ENCODE measurements around the gene RPL13. TPM values are rescaled to one million over a fixed set of nuclear protein-coding genes. Genes with fewer than 3 reads are reported as not detected.
A peak's percentile ranks its signal among the peaks of the same experiment; 100 is the strongest.

The RPL13 gene
- total and polyA plus RNA-seq, 2 of the 8 experiments (the other 6 are each of a cell fraction or from before 2014, with no cell fraction given) = 2,162 to 7,384 TPM

- Histone ChIP-seq H3K36me3 (ENCODE audit: control insufficient read depth in 2 of 4, insufficient read depth in 4 of 4, low read length in 3 of 4) (no peaks in the 10 kb centered on the region), H2BK20ac (ENCODE audit: low read length) (no peak overlapping the region), H2BK120ac (replicated peaks; ENCODE audit: low read depth, low read length) (no peak overlapping the region), H3K4me1 (replicated peaks in 1 of 4; ENCODE audit: control insufficient read depth in 3 of 4, insufficient read depth in 4 of 4, low read length in 3 of 4) (peaks cover 0 to 13% (median 7%) of the 10 kb centered on the region in 4 experiments; a peak in 5 of 7 replicates), H2AFZ (ENCODE audit: low read length) (no peak overlapping the region), H3K18ac (ENCODE audit: extremely low read depth, low read length) (no peak overlapping the region), H3K56ac (replicated peaks; ENCODE audit: insufficient read length, low read depth, low read length) (no peak overlapping the region), H2BK12ac (ENCODE audit: low read depth, low read length) (peak overlapping the region; percentile 35; the same call in 1 of the 2 replicates), H2AK5ac (ENCODE audit: low read depth, low read length) (no peak overlapping the region), H3K4me3 (ENCODE audit: extremely low read depth in 1 of 4, insufficient read depth in 2 of 4, low read depth in 3 of 4, low read length in 4 of 4) (no peak overlapping the region), H3K23me2 (ENCODE audit: low read depth, low read length) (peaks cover 6% of the 10 kb centered on the region; the same call in 1 of the 2 replicates), H4K8ac (ENCODE audit: extremely low read depth, insufficient read depth, low read length) (no peak overlapping the region; the same call in 1 of the 2 replicates), H3K23ac (ENCODE audit: insufficient read length) (no peak overlapping the region), H3K27ac (ENCODE audit: low read depth, low read length) (no peak overlapping the region), H3K79me2 (ENCODE audit: control insufficient read depth in 1 of 2, insufficient read depth in 2 of 2, low read length in 2 of 2) (no peaks in the 10 kb centered on the region), H4K91ac (replicated peaks; ENCODE audit: insufficient read length, low read length) (no peak overlapping the region), H2BK5ac (ENCODE audit: low read depth, low read length) (no peak overlapping the region), H3K79me1 (ENCODE audit: low read depth, low read length) (no peaks in the 10 kb centered on the region), H3K14ac (ENCODE audit: insufficient read length) (no peak overlapping the region), H3K9me3 (ENCODE audit: insufficient read depth in 2 of 2, low read depth in 1 of 2, low read length in 1 of 2) (no peaks in the 10 kb centered on the region), H3K4ac (replicated peaks; ENCODE audit: insufficient read length, low read depth, low read length) (no peak overlapping the region), H3K27me3 (replicated peaks in 1 of 4; ENCODE audit: control insufficient read depth in 3 of 4, extremely low read depth in 1 of 4, insufficient read depth in 3 of 4, low read length in 3 of 4) (peaks cover 4 to 34% (median 22%) of the 10 kb centered on the region in 4 experiments; a peak in 6 of 7 replicates), H4K20me1 (replicated peaks in 1 of 2; ENCODE audit: control insufficient read depth in 1 of 2, insufficient read depth in 2 of 2, low read length in 2 of 2) (peaks cover 0 to 10% of the 10 kb centered on the region in 2 experiments), H2BK15ac (ENCODE audit: low read length) (no peak overlapping the region), H3K9ac (replicated peaks in 1 of 4; ENCODE audit: extremely low read depth in 1 of 4, low read depth in 3 of 4, low read length in 3 of 4) (no peak overlapping the region; a peak in 1 of 7 replicates), H3K4me2 (ENCODE audit: insufficient read depth in 1 of 2, low read depth in 2 of 2, low read length in 2 of 2) (no peak overlapping the region), H4K5ac (ENCODE audit: insufficient read length, low read depth, low read length) (no peak overlapping the region)
- ChIA-PET CTCF (ENCODE audit: partially characterized antibody) (interaction anchor here (0.6 kb wide), 1 partner anchor 314 kb away, joined by 3 read pairs; no protein-coding TSS in a partner anchor), POLR2A (ENCODE audit: partially characterized antibody) (interaction anchor here (1.5 to 2.7 kb wide), 3 partner anchors 8 to 13 kb away, joined by 3 to 18 read pairs (median 15); no protein-coding TSS in a partner anchor)
- no peak for DNase-seq (ENCODE audit: low read depth in 1 of 2, low spot score in 2 of 2)
- WGBS, 2 experiments (ENCODE audit: extremely low coverage in 1 of 2, insufficient coverage in 1 of 2, insufficient read length in 1 of 2, insufficient replicate concordance in 2 of 2, low coverage in 1 of 2, low lambda C conversion rate in 2 of 2, missing lambda C conversion rate in 1 of 2) = 88% methylated on average over 19 of the region's 19 CpGs; no CpG with 5 or more reads in 1 of the 2 experiments
- FAIRE-seq = no peak
- TF ChIP-seq BACH1 (IDR thresholded peaks at IDR 0.05; ENCODE audit: low read length) (no peak), POLR2A (IDR thresholded peaks at IDR 0.05; ENCODE audit: control extremely low read depth in 1 of 2, low read depth in 2 of 2, low read length in 2 of 2) (no peak), SP1 (IDR thresholded peaks at IDR 0.05; ENCODE audit: low read depth, low read length) (no peak)
These were observed 12.2 kb downstream of the RPL13 start for GRCh38 chr16:89572485-89573205.

All from H1 (cell line).